H1 (cell line): ENCODE data around the gene C2CD4C. TPM values are rescaled to one million over a fixed set of nuclear protein-coding genes. Genes with fewer than 3 reads are reported as not detected.

Source experiments
- BRCA1 ChIP-seq: IDR thresholded peaks from 2 replicates; pipeline ENCODE4 v1.6.1; 2012; ENCODE audit warnings: low read depth, low read length, improper control_type of control experiment
- CBX5 ChIP-seq: fragments of 300-800, 300-1000 bp; sonication (generic); IDR thresholded peaks from 2 replicates; pipeline ENCODE4 v1.7.1; 2016; ENCODE audit warnings: antibody characterized with exemption, low read length, low read depth
- CBX8 ChIP-seq: fragments of 300-800, 300-1000 bp; sonication (generic); IDR thresholded peaks from 2 replicates; pipeline ENCODE4 v1.7.1; 2016; ENCODE audit warnings: low read depth, low read length, borderline replicate concordance
- GTF2F1 ChIP-seq: IDR thresholded peaks from 2 replicates; pipeline ENCODE4 v1.6.1; 2012; ENCODE audit warnings: low read depth, low read length, improper control_type of control experiment, borderline replicate concordance
- MAFK ChIP-seq: IDR thresholded peaks from 2 replicates; pipeline ENCODE4 v1.6.1; 2012; ENCODE audit warnings: low read depth, mild to moderate bottlenecking, improper control_type of control experiment, low read length
- MAX ChIP-seq: IDR thresholded peaks from 2 replicates; pipeline ENCODE4 v1.6.1; 2012; ENCODE audit warnings: inconsistent platforms
- RFX5 ChIP-seq: IDR thresholded peaks from 2 replicates; pipeline ENCODE4 v1.6.1; 2011; ENCODE audit warnings: low read depth, low read length, improper control_type of control experiment, borderline replicate concordance
- RXRA ChIP-seq: IDR thresholded peaks from 2 replicates; pipeline ENCODE4 v1.6.1; 2011; ENCODE audit warnings: low read depth, mild to moderate bottlenecking, low read length, moderate library complexity; ENCODE audit not compliant: insufficient read depth
- polyA plus RNA-seq, 7 experiments: library from polyadenylated mRNA; depleted of rRNA in 3 of 7; stranded (reverse) in 5 of 7; unstranded in 2 of 7; fragments of >200 nt in 5 of 7; fragments of 200-250 nt in 2 of 7; gene quantifications; 1 replicate in 5 of 7; 2 replicates in 1 of 7; 4 replicates in 1 of 7; pipeline versions ENCODE4 v1.2.1 to v1.2.3, GENCODE V29; 2011 to 2013; ENCODE audit warnings: missing spikeins in 2 of 7, mixed read lengths in 2 of 7
- total RNA-seq: library from RNA; stranded (reverse); fragmentation: NEBNext Ultra II Directional; extraction: Animal tissue kit (Norgen Biotek cat#: 25700); gene quantifications from 2 replicates; pipeline ENCODE4 v1.2.1, GENCODE V29; 2021

C2CD4C gene
- total and polyA plus RNA-seq, 2 of the 8 experiments (the other 6 are each of a cell fraction or from before 2014, with no cell fraction given), result 3.8 to 6.3 TPM

- TF ChIP-seq RXRA (no peak), RFX5 (no peak), GTF2F1 (no peak), CBX5 (no peak), CBX8 (no peak), MAX (no peak), BRCA1 (no peak), MAFK (no peak)
Measured at GRCh38 chr19:391207-391557, 17.8 kb downstream of the C2CD4C start (continued).
